NCI-H1436 (cell line): ENCODE results near the gene TOM1.

Source experiments
- DNase-seq: peaks from one replicate; lab custom pipeline; 2025; lab: John Stamatoyannopoulos, UW

Gene TOM1

GRCh38 chr22:35397095-35397904 is 97.6 kb downstream of the TOM1 start:
- DNase-seq: no peak
